Omental fat pad (tissue), 4 donors: ENCODE measurements around the gene R3HDM4. TPM values are rescaled to one million over a fixed set of nuclear protein-coding genes. Genes with fewer than 3 reads are reported as not detected.

Source experiments
- ATAC-seq: fragments of 150-250 bp; one replicate; pipeline ENCODE4 v1.9.1; 2016; ENCODE audit warnings: mild to moderate bottlenecking, moderate library complexity; ENCODE audit not compliant: low FRiP score
- DNase-seq: peaks from one replicate; pipeline ENCODE4 v3.0.0-alpha.2; 2019; ENCODE audit warnings: low spot score
- total RNA-seq, 4 donors: library from RNA; depleted of rRNA; stranded (reverse); fragments of >200 nt; gene quantifications; one replicate each; pipeline ENCODE4 v1.1.0, GENCODE V29; 2016
- TF ChIP-seq, protein P1 (sequence below), 3 donors: fragments of 450-650 bp; IDR thresholded peaks; one replicate each; pipeline ENCODE4 v1.5.1; 2016 to 2017; ENCODE audit warnings: antibody characterized with exemption in 3 of 3, mild to moderate bottlenecking in 3 of 3, moderate library complexity in 2 of 3

The R3HDM4 gene
- total RNA-seq, 4 donors from 2014 or later: 27.1 to 55.2 (median 44.4) TPM

DNA sequence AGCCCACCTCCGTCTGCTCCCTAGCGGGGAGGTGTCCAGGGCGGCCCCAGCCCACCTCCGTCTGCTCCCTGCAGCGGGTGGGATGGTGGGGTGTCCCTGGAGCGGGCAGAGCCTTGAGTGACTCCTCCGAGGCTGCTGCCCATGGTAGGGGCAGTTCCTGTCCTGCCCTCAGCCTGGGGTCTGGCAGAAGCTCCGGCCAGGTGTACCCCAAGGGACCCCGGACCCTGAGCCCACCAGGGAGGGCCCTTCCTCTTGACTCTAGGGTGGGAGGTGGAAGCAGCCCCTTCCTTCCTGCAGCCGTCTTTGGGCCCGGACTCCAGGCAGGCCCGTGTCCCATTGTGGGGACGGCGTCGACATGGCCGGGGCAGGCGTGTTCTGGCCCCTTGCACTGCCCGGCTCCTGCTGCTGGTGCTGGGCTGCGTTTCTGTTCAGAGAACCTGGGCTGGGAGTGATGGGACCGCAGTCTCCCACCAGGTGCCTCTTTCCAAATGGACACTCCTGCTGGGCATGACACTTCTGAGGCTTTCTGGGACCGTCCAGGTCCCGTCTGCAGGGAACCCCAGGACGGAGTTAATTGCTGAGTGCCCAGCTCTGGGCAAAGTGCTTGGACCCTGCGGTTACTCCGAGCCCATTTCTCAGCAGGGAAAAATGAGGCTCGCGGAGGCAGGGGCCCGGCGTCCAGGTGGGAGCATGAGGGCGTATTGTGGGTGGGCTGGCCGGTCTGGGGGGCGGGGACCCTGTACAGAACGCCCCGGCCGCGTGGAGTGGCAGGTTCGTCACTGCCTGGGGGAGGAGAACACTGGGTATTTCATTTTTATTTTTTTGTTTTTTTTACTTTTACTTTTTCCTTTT lies 32.6 kb upstream of the R3HDM4 start:
- no peak for ATAC-seq
- TF ChIP-seq, protein P1, sequence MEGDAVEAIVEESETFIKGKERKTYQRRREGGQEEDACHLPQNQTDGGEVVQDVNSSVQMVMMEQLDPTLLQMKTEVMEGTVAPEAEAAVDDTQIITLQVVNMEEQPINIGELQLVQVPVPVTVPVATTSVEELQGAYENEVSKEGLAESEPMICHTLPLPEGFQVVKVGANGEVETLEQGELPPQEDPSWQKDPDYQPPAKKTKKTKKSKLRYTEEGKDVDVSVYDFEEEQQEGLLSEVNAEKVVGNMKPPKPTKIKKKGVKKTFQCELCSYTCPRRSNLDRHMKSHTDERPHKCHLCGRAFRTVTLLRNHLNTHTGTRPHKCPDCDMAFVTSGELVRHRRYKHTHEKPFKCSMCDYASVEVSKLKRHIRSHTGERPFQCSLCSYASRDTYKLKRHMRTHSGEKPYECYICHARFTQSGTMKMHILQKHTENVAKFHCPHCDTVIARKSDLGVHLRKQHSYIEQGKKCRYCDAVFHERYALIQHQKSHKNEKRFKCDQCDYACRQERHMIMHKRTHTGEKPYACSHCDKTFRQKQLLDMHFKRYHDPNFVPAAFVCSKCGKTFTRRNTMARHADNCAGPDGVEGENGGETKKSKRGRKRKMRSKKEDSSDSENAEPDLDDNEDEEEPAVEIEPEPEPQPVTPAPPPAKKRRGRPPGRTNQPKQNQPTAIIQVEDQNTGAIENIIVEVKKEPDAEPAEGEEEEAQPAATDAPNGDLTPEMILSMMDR (IDR thresholded peaks at IDR 0.05): no peak
- DNase-seq: no peak

DNA sequence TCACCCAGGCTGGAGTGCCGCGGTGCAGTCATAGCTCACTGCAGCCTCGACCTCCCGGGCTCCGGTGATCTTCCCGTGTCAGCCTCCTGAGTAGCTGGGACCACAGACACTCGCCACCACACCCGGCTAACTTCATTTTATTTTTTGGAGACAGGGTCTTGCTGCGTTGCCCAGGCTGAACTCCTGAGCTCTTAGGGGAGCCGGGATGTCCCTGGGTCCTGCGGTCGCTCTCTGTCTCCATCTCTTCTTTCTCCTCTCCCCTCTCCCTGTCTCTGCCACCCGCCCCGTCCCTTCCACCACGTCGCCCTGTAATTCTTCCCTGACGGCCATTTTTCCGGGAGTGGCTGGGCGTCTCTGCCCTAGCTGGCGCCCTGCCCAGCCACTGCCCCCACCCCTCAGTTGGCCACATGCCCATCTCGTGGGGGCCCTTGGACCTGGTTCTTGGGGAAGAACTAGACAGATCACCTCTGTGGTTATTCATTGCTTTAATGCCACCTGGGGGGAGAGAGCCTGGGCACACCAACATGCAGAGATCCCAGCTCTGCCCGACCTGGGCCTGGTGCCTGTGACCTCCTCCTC lies 31.7 kb upstream of the R3HDM4 start:
- ATAC-seq (no peak), DNase-seq (no peak)
- TF ChIP-seq, protein P1 (IDR thresholded peaks at IDR 0.05): no peak

DNA sequence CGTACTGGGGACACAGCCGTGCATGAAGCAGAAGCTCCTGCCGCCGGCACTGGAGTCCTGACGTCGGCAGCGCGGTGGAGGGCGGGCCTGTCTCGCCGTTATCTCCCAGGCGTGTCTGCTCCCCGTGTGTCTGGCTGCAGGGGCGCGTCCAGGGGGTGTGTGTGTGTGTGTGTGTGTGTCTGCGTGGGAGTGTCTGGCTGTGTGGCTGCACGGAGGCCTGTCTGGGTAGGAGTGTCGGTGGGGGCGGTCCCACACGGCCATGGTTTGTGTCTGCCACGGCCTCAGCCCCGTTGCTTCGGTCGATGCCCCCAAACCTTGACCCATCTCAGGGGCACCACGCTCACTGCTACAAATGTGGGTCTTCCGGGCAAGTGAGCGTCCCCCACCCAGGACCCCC lies 31.1 kb upstream of the R3HDM4 start:
- TF ChIP-seq, protein P1 (IDR thresholded peaks at IDR 0.05): no peak
- no peak for DNase-seq
- peak; percentile 58 for ATAC-seq

DNA sequence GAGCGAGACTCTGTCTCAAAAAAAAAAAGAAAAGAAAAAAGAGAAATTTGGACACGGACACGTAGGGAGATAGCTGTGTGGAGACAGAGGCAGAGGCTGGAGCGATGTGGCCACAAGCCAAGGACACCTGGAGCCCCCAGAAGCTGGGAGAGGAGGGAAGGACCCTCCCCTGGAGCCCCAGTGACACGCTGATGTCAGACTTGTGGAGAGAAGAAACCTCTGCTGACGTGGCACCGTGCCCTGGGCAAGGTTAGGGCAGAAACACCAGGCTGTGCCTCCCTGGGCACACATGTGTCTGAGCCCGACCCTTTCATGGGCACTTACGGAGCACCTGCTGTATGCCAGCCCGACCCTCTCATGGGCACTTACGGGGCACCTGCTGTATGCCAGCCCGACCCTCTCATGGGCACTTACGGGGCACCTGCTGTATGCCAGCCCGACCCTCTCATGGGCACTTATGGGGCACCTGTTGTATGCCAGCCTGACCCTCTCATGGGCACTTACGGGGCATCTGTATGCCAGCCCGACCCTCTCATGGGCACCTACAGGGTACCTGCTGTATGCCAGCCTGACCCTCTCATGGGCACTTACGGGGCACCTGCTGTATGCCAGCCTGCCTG lies 30.6 kb upstream of the R3HDM4 start:
- TF ChIP-seq, protein P1 (IDR thresholded peaks at IDR 0.05): no peak
- ATAC-seq (no peak), DNase-seq (no peak)

DNA sequence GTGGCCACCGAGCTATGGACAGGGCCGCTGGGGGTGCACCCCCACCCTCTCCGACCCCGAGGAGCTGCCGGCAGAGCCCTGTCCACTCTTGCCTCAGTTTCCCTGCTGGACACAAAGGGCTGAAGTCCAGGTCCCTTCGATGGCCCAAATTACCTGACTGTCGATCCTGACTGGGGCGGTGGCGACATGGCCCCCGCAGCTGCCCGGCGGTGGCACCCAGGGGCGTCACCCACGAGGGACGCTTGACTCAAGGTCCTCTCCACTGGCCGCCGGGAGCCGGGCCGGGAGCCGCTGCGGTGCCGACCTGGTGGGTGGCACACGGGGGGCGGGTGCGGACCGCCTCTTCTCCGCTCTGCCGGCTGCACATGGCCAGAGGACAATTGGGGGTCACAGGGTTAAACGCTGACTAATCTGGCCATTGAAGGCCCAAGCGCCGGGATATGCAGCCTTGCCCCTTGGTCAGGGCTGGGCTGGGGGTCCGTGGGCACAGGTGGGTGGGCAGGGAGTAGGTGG lies 29.2 kb upstream of the R3HDM4 start:
- TF ChIP-seq, protein P1 (IDR thresholded peaks at IDR 0.05): no peak
- ATAC-seq (no peak), DNase-seq (no peak)

DNA sequence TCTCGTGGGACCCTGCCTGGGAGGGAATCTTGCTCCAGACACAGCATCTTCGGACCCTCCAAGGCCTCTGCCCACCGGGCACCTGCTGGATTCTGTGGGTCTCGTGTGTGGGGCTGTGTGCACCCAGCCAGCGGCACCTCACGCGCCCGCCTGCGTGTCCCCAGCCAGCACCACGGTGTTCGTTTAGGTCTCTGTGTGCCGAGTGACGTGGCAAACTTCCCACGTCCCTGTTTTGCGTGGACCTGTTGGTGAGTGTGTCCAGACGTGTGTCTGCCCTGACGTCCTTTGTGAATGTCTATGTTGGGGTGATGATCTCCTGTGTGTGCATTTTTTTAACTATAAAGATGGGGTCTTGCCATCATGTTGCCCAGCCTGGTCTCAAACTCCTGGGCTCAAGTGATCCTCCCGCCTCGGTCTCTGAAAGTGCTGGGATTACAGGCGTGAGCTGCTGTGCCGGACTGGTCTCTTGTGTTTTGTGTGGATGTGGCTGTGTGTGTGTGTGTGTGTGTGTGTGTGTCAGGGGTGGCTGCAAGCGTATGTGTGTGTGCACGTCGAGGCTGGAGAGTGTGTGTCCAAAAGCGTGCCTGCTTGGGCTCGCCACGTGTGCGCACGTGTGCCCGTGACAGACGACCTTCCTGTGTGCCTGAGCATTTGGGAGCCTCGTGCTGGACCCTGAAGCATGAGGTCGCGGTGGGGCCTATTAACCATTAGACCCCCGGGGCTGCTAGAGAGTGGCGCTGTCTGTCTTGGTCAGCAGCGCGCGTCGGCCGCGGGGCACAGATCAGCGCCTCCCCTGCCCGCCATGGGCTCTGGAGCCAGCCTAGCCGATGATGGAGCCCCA lies 28.5 kb upstream of the R3HDM4 start:
- ATAC-seq: peak; percentile 2

More for the DNA sequence above, 28.5 kb upstream of the R3HDM4 start:
- DNase-seq: no peak
- TF ChIP-seq, protein P1 (IDR thresholded peaks at IDR 0.05): no peak
